HG03196 (cell line): Measurements from ENCODE around the gene DPY19L3.
"Not testable (repeated sequence)": the region's sequence is repeated elsewhere in the genome, so short reads cannot be mapped to it uniquely, and the experiment has no call there.

Experiments used
- ATAC-seq: cut with Tn5 transposase; IDR thresholded peaks from one replicate; pipeline ENCODE4 v1.9.1; 2021; ENCODE audit not compliant: unreplicated experiment

The DPY19L3 gene, protein sequence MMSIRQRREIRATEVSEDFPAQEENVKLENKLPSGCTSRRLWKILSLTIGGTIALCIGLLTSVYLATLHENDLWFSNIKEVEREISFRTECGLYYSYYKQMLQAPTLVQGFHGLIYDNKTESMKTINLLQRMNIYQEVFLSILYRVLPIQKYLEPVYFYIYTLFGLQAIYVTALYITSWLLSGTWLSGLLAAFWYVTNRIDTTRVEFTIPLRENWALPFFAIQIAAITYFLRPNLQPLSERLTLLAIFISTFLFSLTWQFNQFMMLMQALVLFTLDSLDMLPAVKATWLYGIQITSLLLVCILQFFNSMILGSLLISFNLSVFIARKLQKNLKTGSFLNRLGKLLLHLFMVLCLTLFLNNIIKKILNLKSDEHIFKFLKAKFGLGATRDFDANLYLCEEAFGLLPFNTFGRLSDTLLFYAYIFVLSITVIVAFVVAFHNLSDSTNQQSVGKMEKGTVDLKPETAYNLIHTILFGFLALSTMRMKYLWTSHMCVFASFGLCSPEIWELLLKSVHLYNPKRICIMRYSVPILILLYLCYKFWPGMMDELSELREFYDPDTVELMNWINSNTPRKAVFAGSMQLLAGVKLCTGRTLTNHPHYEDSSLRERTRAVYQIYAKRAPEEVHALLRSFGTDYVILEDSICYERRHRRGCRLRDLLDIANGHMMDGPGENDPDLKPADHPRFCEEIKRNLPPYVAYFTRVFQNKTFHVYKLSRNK

DNA sequence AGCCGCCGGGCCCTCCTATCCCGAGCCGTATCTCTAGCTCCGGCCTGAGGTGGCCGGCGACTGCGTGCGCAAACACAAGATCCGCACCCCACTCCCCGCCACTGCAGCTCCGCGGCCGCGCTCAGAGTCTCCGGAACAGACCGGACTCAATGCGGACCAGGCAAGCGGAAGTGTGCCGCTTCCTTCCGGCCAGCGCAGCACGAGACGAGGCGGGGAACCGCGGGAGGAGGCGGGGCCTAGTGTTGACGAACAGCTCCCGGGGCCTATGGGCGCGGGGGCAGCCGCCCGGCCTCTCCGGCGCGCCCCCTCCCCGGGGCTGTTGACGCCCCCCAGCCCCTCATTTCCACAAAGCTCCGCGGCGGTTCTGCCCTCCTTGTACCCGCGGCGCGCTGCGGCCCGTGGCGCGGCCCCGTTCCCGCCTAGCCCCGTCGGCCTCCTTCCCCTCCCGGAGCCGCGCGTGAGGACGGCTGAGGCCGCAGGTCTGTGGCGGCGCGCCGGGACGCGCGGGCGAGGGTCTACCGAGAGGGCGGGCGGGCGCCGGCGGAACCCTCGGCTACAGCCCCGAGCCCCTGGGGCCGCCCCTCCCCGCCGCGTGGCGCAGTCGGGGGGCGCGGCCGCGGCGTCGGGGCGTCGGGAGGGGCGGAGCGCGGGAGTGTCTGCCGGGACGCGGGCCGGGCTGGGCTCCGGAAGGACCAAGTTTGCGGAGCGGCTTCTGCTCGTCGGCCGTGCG is at the start of gene DPY19L3:
TSS of gene DPY19L3 (plus strand) at position 340 of the 730 bp plus-strand sequence. CDS start 2,484 bp downstream, outside the sequence.
- peak; percentile 95 for ATAC-seq

GRCh38 chr19:32357720-32358119 is 47.9 kb upstream of the DPY19L3 start:
- no peak for ATAC-seq

GRCh38 chr19:32358321-32358720 is 47.2 kb upstream of the DPY19L3 start:
- ATAC-seq: no peak

- no peak for ATAC-seq
Observed at GRCh38 chr19:32359581-32359980, 46.0 kb upstream of the DPY19L3 start.

- no peak for ATAC-seq
Observed at GRCh38 chr19:32361574-32362317, 43.8 kb upstream of the DPY19L3 start.

- no peak for ATAC-seq
Observed at GRCh38 chr19:32362318-32362691, 43.3 kb upstream of the DPY19L3 start.

DNA sequence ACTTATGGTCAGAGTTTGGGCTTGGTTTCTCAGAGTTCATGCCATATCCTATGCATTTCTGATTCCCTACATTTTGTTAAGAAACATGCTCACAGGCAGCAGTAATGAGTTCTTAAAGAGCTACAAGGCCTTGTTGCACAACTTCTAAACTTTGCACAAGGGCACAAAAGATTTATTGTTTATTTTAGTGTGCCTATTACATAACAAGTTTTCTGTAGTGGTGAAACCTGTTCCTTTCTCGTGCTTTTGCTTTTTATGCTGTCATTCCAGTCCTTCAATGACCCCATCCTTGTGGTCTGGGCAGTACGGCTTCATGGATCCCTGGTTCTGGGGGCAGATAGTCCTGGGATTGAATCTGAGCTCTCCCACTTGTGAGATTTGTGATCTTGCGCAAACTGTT is 42.4 kb upstream of the DPY19L3 start:
- ATAC-seq: no peak

- no peak for ATAC-seq
Observed at GRCh38 chr19:32363632-32364031, 41.9 kb upstream of the DPY19L3 start.

GRCh38 chr19:32364040-32364439 is 41.5 kb upstream of the DPY19L3 start:
- ATAC-seq: no peak

DNA sequence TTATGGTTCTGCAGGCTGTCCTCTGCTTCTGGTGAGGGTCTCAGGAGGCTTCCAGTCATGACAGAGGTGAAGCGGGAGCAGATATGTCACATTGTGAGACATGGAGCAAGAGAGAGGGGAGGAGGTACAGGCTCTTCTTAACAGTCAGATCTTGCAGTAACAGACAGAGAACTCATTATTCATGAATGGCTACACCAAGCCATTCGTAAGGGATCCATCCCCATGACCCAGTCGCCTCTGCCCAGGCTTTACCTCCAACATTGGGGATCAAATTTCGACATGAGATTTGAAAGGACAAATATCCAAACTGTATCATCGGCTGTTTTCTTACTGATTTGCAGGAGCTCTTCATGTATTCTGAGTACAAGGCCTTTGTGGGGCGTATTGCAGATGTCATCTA is 38.5 kb upstream of the DPY19L3 start:
- ATAC-seq: no peak

- ATAC-seq: no peak
Observed at GRCh38 chr19:32367948-32368536, 37.5 kb upstream of the DPY19L3 start.

DNA sequence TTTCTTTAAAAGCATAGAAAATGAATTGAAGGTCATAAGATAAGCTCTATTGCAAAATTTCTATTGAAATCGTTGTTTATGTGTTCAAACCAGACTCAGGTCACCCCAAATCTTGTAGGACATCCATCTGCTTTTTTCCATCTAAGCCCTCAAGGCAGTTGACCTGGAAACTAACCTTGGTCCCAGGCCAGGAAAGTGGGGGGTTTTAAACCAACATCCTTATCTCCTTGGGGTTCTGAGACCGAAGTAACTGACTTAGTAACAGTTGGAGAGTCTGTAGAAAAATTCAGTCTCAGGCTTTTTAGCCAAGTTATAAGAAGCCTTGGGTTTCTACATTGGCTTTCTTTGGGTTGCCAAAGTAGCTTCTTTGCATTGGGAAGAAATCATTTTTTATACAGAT is 36.8 kb upstream of the DPY19L3 start:
- ATAC-seq: no peak

DNA sequence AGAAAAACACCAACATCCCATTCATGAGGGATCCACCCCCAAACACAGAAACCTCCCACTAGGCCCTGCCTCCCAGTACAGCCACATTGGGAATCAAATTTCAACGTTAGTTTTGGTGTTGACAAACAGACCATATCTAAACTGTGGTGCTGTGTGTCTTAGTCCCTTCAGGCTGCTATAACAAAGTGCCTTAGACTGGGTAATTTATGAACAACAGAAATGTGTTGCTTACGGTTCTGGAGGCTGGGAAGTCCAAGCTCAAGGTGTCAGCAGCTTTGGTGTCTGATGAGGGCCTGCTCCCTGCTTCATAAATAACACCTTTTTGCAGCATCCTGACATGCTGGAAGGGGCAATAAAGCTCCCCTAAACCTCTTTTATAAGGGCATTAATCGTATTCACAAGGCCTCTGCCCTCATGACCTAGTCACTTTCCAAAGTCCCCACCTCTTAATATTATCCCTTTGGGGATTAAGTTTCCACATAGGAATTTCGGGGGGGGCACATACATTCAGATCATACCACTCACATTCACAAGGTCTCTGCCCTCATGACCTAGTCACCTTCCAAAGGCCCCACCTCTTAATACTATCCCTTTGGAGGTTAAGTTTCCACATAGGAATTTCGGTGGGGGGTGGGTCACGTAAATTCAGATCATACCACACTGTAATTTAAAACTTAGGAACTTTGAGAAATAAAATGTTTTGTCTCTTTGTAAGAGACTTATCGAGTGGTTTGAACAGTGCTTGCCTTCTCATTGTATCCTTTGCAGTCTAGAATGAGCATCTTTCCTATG is 32.6 kb upstream of the DPY19L3 start:
- ATAC-seq: no peak

GRCh38 chr19:32373585-32374295 is 31.8 kb upstream of the DPY19L3 start:
- ATAC-seq: no peak

GRCh38 chr19:32374362-32374761 is 31.2 kb upstream of the DPY19L3 start:
- ATAC-seq: not testable (repeated sequence)

DNA sequence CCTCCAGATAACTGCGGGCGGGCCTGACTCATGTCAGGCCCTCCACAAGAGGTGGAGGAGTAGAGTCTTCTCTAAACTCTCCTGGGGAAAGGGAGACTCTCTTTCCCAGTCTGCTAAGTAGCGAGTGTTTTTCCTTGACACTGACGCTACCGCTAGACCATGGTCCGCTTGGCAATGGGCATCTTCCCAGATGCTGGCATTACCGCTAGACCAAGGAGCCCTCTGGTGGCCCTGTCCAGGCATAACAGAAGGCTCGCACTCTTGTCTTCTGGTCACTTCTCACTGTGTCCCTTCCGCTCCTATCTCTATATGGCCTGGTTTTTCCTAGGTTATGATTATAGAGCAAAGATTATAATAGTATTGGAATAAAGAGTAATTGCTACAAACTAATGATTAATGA is 28.5 kb upstream of the DPY19L3 start:
- not testable (repeated sequence) for ATAC-seq

DNA sequence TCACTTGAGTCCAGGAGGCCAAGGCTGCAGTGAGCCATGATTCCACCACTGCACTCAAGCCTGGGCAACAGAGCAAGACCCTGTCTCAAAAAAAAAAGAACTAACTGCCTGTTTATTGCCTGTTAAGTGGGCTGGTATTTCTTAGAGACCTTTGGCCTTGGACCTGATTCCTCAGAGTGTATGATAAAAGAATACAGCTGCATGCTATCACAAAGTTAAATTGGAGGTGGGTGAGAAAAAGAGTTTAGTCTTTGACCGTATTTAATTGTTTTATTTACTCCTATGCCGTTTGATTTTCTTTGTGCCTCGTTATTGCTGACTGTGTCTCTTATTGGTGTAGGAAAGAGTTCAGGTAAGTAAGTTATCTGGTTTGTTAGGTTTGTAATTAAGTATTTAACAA is 25.3 kb upstream of the DPY19L3 start:
- ATAC-seq: no peak

- no peak for ATAC-seq
Observed at GRCh38 chr19:32387701-32388392, 17.7 kb upstream of the DPY19L3 start.
